GM12874 (cell line): ENCODE results near the gene HMGCS2.

Experiments used
- CTCF ChIP-seq: IDR thresholded peaks from 2 replicates; pipeline ENCODE4 v1.5.1; 2011; ENCODE audit warnings: low read depth, mild to moderate bottlenecking, control low read depth, low read length, moderate library complexity; ENCODE audit not compliant: insufficient read depth

HMGCS2 gene

GRCh38 chr1:119724611-119725218, 44.0 kb downstream of the HMGCS2 start:
- TF ChIP-seq CTCF, result no peak

DNA sequence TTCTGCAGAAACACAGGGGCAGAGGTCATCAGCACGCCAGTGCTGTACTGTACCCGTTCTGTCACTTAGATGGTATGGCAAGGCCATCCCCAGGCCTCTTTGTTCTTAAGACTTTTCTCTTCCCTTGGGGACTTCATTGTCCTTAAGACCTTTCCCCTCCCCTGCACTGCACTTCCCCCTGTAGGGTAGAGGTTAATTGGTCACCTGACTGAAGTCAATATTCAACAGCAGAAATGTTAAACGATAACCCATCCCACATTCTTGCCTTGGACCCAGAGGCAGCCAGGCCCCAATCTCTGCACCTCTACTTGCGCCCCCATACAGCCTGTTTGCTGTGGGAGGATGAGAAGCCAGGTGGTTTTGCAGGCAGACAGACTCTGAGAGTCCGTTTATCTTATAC, 46.8 kb downstream of the HMGCS2 start:
- TF ChIP-seq CTCF, result no peak

GRCh38 chr1:119720866-119721440, 47.8 kb downstream of the HMGCS2 start:
- no peak for TF ChIP-seq CTCF

DNA sequence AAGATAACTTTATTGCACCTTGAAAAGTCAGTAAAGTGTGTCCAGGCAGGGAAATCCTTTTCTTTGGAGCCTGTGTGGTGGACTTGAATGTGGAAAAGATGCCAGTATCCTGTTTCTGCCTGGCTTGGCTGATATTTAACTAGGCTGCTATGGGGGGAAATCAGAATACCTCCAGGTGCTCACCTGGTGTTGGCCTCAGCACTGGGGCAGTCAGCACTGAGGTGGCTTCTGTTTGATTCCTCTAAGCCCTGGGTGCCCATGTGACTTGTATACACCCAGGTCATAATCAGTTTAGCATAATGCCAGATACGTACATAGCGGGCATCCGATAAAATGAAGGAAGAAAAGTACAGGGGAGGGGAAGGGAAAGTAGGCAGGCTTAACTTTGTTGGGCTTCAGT, 49.7 kb downstream of the HMGCS2 start:
- TF ChIP-seq CTCF, result no peak

DNA sequence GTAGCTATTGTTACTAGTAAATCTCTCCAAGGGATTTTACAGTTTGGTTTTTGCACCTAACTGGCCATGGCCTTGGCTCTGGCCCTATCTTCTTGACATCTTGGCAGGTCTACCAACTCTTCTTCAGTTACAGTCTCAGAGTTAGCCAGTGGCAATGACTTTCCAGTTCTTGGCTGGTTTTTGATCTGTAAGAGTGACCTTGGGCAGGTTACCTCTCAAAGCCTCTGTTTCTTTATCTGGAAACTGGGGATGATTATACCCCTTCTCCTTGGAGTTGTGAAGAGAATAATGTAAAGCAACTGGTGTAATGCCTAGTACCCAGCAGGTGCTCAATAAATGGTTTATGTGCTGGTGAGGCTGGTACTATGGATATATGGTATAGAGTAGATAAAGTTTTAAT, 50.3 kb downstream of the HMGCS2 start:
- no peak for TF ChIP-seq CTCF

- no peak for TF ChIP-seq CTCF
Observed at GRCh38 chr1:119715542-119715941, 53.2 kb downstream of the HMGCS2 start.

GRCh38 chr1:119714583-119714982, 54.1 kb downstream of the HMGCS2 start:
- no peak for TF ChIP-seq CTCF
